NCI-H146 treated with DMSO at 0.1 percent for 48 hours (cell line): ENCODE data around the gene HACD4.
"Not testable (repeated sequence)": the region's sequence is repeated elsewhere in the genome, so short reads cannot be mapped to it uniquely, and the experiment has no call there.

ENCODE experiments used
- DNase-seq: peaks from one replicate; lab custom pipeline; 2025; ENCODE audit not compliant: unreplicated experiment; lab: John Stamatoyannopoulos, UW

HACD4 gene

DNA sequence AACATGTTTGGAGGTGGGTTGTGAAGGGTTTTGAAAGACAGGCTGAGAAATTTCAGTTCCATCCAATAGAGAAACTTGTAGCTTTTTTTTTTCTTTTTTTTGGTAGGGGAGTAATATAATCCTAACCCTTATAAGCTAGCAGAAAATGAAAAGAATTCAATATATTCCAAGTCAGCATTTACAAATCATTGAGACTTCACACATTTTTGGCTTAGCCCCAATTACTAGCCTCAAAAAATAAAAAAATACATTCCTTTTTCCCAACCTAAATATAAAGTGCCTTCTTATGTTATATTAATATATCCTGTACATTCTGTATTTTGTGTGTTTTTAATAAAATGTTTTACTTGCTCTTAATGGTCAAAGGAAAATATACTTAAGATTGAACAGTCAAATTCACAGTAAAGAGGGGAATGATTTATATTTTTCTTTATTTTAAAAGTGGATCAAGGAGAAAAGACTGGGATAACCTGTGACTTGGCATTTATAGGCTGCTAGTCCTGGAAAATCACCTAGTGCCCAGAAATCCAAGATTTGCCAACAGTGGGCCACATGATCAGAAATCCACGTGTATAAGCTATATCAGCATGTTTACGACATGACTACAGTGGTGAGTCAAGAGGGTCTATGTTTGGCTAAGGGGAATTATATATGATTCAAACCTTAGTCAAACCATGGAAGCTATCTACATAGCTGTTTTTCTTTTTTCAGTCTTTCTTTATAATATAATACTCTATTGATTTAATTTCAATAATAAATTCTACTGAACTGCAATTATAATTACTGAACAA is 14.5 kb downstream of the HACD4 start:
- DNase-seq, result no peak

DNA sequence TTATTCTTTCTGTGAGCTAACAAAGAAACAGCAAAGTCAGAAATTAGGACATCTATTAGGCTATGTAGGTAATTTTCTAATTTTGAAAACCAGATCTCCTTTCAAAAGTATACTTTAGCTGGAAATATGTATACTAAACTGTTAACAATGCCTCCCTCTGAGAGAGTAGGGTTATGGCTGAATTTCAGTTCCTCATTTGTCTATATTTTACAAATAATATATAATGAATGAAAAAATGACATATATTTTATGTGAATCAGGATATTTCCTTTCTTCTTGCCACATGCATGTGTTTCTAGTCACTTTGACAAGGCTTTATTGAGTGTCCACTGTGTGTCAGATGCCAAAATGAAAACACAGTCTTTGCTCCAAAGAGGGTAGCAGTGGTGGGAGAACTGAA is 15.4 kb downstream of the HACD4 start:
- DNase-seq, result no peak

DNA sequence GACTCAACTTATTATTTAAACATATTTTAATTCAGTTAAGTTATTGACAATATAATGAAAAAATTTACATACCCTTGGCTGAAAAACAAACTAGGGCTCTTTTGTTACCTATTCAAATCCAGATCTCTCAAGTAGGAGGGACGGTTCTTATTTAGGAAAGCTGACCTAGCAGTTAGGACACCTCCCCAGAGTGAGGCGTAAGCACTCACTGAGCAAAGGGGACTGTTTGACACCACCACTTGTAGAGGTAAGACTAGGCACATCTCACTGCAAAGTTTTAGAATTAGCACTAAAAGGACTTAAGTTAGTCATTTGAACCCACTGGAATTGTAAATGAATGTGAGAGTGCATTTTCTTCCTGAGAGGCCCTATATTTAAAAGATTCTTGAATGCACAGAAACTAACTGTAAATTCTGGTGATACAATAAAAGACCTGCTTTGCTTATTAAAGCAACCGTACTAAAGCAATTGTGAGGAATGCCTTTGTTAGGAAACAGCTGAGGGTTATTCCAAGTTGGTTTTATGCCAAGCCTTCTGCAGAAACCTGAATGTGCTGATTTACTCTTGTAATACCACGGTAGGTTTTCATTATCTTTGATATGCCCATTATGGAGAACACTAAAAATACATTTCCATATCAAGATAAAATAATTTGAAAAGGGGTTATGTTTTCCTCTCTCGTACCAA is 16.2 kb downstream of the HACD4 start:
- no peak for DNase-seq

DNA sequence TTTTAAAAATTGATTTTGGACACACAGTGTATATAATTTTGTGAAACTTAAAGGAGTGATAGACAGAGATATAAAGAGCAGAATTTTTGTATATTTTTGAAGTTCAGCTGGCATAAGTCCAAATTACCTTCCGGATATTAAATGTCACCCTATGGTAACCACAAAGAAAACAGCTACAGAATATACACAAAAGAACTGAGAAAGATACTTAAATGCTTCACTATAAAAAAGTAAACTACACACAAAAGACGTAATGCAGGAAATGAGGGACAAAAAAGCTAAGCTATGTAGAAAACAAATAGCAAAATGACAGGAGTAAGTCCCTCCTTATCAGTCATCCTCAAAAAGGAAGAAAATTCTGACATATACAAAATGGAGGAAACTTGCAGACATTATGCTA is 29.4 kb downstream of the HACD4 start:
- no peak for DNase-seq

DNA sequence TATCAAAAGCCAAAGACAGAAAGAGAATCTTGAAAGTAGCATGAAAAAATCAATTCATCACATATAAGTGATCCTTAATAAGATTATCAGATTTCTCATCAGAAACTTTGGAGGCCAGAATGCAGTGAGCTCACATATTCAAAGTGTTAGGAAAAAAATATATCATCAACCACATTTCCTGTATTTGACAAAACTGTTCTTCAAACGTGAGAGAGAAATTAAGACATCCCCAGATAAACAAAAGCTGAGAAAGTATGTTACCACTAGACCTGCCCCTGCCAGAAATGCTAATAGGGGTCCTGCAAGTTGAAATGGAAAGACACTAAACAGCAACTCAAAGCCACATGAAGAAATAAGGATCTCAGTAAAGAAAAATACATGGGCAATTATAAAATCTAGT is 29.9 kb downstream of the HACD4 start:
- DNase-seq, result no peak

DNA sequence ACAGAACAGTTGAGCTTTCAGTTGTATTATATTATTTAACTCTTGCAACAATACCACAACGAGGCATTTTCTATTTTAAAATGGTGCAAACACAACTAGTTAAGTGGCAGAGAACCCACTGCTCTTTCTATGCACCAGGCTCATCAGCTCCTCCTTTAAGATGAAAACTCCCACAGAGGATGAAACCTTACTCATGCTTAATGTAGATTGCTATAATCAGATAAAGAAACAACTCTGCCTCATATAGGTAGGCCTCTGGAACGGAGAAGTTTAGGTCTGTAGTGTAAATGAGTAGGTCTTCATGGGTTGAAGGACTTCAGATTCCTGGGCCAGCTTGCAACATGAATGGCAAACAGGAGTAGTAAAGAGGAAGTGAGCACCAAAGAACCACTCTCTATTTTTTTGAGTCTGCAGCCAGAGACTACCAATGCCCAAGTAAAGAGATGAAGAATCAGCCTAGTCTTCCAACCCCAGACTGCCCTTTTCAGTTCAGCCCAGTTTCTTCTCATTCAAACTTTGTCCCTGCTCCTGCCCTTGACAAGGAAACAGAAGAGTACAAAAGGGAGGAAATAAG is 33.9 kb downstream of the HACD4 start:
- no peak for DNase-seq

DNA sequence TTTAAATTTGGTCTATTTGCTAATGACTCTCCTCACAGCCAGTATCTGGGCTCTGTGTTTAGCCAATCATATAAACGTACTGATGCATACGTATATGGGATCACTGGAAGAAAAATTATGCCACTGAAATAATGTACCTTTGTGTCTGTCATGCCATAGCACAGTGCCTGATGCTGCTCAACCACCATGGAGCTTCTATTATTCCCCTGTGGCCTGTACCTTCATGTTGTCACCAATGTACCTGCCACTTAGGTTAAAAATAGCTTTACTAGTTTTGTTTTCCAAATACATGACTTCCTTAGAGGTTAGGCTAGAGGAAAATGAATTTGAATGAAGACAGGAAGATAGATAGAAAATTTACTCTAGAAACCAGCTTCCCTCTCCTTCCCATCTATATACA is 34.6 kb downstream of the HACD4 start:
- DNase-seq, result no peak

DNA sequence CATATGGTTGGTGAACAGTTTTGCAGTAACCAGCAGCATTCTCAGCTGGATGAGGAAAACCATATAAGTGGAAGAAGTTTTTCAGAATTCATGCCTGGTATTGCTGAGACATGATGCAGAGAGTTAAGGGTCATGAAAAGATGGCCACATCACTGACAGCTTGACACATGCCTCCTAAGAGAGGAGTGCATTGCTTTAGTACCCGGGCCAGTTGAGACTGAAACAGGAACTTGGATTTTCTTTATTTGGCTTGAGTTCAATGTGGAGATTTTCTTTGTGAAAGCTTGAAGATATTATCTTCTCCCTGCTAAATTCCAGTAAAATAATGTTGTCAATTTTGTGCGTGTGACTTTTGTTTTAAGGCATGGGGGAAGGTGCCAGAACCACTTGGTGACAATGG is 35.8 kb downstream of the HACD4 start:
- no peak for DNase-seq

DNA sequence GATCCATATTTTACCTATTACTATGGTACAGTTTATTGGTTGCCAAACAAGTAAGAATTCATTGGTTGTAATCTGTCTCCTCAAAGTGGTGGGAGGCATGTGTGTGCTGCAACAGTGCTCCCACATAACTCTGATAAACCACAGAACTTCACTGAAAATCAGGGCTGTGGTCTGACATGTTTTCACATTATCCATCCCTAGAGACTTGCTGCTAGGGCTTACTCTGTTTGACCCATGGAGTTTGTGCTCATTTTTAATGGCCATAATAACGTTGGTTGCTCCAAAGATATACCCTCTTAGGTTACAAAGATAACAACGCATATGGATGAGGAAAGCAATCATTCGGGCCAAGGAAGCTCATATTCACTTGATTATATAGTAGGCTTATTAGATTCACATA is 37.0 kb downstream of the HACD4 start:
- DNase-seq, result no peak

DNA sequence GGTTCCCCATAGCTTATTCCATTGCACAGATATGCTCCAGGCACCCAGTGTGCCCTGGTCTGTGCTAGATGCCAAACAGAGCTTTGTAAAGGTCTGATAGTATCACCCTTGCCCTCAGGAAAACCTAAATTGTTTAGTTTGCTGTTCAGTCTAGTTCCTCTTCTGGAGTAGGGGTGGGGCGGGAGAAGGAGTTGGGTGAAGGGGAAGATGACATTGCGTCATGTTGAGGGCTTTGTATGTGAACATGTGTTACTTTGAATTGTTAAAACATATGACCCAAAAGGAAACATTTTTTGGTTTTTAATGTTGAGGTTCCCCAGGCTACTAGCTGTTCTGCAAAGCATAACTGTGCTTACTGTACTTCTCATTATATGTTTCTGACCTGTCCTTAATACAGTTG is 40.6 kb downstream of the HACD4 start:
- DNase-seq, result no peak

DNA sequence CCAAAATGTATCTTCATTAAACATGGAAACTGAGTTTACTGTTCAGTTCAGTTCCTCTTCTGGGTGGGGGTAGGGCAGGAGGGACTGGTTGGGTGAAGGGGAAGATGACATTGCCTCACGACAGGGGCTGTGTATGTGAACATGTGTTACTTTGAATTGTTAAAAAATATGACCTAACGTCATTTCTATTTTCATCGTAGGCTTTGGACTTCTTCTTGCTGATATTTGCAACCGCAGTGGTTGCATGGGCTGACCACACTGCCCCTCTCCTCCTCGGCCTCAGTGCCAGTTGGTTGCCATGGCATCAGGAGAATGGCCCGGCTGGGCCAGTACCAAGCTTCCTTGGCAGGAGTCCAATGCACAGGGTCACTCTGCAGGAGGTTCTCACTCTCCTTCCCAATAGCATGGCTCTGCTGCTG is 41.5 kb downstream of the HACD4 start:
- no peak for DNase-seq

DNA sequence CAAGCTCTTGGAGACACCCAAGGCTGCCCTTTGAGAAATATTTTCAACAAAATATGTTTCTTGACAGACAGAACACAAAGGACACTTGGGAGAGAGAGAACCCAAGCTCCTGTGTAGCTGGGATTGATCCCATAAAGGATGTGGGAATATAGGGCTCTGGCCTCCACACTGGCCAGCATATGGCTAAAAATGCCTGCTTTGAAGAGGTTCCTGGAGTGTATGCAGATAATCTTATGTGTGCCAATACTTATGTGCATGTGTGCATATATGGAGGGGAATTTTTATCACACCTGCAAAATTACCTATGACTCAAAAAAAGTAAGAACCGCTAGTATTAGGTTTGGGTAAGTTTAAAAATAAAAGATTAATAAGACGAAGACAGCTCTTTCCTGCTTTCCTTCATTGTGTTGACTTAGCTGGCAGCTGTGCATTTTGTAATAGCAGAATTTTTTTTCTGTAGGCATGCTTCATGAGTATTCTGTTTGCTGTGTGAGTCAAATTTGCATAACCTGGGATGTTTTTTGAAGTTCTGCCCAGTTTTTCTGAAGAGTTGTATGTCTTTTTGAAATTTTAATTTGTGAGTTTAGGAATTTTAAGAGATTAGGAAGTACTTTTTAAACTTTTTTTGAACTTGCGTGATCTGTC is 42.6 kb downstream of the HACD4 start:
- no peak for DNase-seq

DNA sequence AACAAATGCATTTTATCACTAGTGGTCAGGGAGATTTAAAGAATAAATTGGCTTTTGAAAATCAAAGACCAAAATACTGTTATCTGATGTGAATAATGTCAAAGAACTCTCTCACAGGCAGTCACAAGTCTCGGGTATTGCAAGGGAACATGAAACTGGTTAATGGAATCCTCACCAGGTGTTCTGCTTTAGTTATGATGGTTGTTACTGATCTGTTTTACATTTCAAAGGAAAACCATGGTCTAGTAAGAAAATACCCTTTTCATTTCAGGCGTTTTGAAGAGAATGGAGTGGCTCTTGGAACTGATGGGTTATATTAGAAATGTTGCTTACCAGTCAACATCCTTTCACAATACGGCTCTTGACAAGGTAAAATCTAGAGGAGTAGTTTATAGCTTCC is 43.4 kb downstream of the HACD4 start:
- DNase-seq, result no peak

DNA sequence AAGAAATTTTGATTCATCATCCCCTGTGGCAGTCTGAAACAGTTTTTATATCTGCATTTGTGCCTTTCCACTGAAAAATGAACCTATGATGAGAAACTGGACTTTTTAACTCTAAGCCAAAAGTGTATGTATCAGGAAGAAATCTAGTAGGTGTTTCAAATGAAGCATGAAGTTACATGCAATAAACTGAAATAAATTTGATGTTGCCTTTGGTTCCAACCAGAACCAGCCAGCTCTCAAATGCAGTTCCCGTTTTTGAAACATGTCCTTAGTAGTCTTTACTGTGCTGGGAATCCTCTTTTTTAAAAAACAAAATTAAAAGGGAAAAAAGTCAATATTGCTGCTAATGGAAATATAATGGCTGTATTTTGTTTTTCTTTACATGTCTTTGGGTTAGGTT is 43.9 kb downstream of the HACD4 start:
- no peak for DNase-seq

DNA sequence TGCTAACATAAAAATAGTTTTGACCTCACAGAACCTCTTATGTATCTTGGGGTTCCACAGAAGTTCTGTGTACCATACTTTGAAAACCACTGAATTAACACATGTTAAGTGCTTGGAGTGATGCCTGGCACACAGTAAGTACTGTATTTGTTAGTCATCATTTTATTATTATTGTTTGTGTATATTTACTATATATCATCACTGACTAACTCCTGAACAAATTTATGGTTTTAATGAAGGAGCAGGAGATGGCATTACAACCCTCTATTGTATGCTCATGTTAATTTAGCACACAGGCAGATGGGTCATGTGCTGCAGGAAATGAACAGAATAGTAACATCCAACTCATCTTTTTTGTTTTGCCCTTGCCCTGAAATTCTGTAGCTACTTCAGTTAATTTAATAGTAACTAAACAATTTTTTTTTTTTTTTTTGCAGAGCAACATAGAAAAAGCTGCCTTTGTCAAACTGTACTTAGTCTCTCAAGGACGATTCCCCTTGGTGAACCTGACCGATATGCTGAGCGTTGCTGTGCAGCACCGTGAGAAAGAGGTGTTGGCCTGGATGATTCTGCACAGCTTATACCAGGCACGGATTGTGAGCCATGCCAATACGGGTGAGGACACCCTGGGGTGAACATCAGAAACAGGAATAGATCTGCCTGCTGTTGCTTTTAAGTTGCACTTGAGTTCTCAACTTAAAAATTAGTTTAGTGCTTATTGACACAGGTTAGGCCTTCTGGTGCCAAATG is 45.4 kb downstream of the HACD4 start:
- DNase-seq, result no peak

DNA sequence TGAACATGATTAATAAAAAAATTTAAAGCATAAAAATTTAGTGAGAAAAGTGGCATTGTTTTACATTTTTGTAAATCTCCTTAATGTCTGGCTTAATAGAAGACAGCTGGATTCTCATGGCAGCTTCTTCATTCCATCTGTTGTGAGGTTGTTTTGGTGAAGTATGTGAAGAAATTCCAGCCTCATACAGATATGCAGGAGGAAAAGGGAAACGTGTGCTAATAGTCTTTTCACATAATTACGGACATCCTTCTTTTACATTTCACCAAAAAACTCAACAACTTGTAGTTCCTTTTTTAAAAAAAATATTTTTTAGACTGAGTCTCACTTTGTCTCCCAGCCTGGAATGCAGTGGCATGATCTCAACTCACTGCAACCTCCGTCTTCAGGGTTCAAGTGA is 46.9 kb downstream of the HACD4 start:
- DNase-seq, result no peak

DNA sequence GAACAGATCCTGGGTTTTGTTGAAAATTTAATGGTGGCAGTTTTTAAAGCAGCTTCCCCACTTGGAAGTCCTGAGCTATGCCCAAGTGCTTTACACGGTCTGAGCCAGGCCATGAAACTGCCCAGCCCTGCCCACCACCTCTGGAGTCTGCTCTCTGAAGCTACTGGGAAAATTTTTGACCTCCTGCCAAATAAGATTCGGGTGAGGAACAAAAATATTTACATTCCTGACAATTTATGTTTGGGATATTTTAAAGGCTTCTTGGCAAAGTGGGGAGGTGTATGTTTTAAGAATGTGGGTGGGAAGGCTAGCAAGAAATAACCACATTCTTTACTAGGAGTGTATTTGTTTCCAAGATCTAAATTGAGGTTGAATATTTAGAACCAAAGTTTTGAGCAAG is 50.0 kb downstream of the HACD4 start:
- DNase-seq, result no peak

DNA sequence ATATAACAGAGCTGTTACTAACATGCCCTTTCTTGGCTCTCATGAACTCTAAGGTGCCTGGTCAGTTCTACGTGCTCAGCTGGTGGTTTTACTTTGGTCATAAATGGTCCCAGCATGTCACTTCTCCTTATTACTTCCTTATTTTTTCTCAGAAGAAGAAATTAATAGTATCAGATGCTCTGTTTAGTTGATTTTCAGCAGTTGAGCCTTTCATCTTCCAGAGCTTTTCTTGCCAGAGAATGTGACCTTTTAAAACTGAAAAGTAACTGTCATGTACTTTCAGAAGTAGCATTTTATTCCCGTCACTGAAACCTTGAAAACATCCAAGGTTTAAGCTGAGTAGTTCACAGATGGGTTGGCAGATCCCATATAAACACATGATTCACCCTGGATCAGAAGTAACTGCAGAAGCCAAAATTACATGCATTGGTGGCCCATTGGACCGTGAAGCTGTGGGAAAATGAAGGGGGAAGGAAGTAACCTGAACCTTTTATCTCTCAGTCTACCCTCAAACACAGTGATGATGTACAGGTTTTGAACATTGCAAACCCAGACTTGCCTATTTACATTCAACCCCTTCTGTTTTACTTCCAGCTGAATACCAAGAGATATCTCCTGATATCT is 50.5 kb downstream of the HACD4 start:
- DNase-seq, result no peak

DNA sequence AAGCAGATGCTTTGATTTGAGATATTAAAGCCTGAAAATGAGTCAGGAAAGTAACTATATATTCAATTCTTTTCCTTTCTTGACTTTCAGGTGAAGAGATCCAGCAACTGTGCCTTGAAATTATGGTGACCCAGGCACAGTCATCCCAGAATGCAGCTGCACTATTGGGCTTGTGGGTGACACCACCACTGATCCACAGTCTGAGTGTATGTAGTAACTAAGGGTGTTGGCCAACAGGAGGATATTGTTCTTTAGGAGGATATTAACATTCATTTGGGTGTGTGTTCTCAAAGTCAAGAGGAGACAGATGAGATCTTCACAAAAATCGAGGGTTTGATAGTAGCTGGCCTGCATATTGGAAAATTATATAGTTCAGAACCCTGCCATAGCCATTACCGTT is 53.2 kb downstream of the HACD4 start:
- no peak for DNase-seq

DNA sequence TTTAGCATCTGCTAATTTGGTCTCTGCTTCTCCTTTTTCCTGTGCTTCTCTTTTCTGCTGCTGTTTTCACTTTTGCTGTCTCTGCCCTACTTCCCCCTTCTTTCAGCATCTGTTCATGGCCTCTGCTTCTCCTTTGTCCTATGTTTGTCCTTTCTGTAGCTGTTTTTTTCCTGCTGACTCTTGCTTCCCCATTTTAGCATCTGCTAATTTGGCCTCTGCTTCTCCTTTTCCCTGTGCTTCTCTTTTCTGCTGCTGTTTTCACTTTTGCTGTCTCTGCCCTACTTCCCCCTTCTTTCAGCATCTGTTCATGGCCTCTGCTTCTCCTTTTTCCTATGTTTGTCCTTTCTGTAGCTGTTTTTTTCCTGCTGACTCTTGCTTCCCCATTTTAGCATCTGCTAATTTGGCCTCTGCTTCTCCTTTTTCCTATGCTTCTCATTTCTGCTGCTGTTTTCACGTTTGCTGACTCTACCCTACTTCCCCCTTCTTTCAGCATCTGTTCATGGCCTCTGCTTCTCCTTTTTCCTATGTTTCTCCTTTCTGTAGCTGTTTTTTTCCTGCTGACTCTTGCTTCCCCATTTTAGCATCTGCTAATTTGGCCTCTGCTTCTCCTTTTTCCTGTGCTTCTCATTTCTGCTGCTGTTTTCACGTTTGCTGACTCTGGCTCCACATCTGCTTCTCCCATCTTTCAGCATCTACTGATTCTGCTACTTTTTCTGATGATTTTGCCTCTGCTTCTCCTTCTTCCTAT is 57.1 kb downstream of the HACD4 start:
- not testable (repeated sequence) for DNase-seq
